Ascending aorta (tissue), 2 donors: Measurements from ENCODE around the gene PRG2. TPM values are rescaled to one million over a fixed set of nuclear protein-coding genes. Genes with fewer than 3 reads are reported as not detected.
"Not testable (repeated sequence)": the region's sequence is repeated elsewhere in the genome, so short reads cannot be mapped to it uniquely, and the experiment has no call there.

Source experiments
- DNase-seq, 2 donors: peaks; one replicate each; pipeline ENCODE4 v3.0.0-alpha.2; 2019; ENCODE audit warnings: low spot score in 2 of 2
- H3K27ac ChIP-seq, 2 donors: fragments of 200-600 bp; sonication (generic); one replicate each; pipeline ENCODE4 v1.5.1; 2016 to 2017; ENCODE audit warnings: mild to moderate bottlenecking in 1 of 2
- H3K27me3 ChIP-seq: fragments of 200-600 bp; sonication (generic); one replicate; pipeline ENCODE4 v1.5.1; 2017
- H3K36me3 ChIP-seq, 2 donors: fragments of 200-600 bp; sonication (generic); one replicate each; pipeline ENCODE4 v1.5.1; 2016
- H3K4me1 ChIP-seq, 2 donors: fragments of 200-600 bp; sonication (generic); one replicate each; pipeline ENCODE4 v1.5.1; 2016 to 2017; ENCODE audit warnings: mild to moderate bottlenecking in 1 of 2
- H3K4me3 ChIP-seq, 2 donors: fragments of 200-600 bp; sonication (generic); one replicate each; pipeline ENCODE4 v1.5.1; 2016 to 2017; ENCODE audit warnings: mild to moderate bottlenecking in 1 of 2
- H3K9me3 ChIP-seq, 2 donors: fragments of 200-600 bp; sonication (generic); one replicate each; pipeline ENCODE4 v1.5.1; 2016
- CTCF ChIP-seq, 3 experiments: fragments of 200-600 bp in 2 of 3; fragments of 450-650 bp in 1 of 3; sonication (generic) in 2 of 3; IDR thresholded peaks; one replicate each; pipeline ENCODE4 v1.5.1; 2016 to 2019; ENCODE audit warnings: antibody characterized with exemption in 3 of 3, mild to moderate bottlenecking in 1 of 3, moderate library complexity in 1 of 3
- intact Hi-C: fragments of 100-400 bp; cut with DNase I; formaldehyde crosslinking; loops from one replicate; pipeline ENCODE4 v1.15.1; 2023
- total RNA-seq: library from RNA; depleted of rRNA; stranded (reverse); fragments of >200 nt; gene quantifications from one replicate; pipeline ENCODE4 v1.1.0, GENCODE V29; 2016

PRG2 gene
- total RNA-seq, 1 donor from 2014 or later = not detected

- Histone ChIP-seq H3K36me3 (no peaks in the 10 kb centered on the region), H3K4me1 (peaks cover 5 to 10% of the 10 kb centered on the region in 2 donors), H3K4me3 (no peak overlapping the region), H3K9me3 (no peaks in the 10 kb centered on the region), H3K27me3 (no peaks in the 10 kb centered on the region), H3K27ac (no peak overlapping the region)
- no peak for DNase-seq
- intact Hi-C loops = loop anchor here (5.0 kb wide), 1 partner anchor 308 kb away; the partner anchor contains the start of gene YPEL4
- TF ChIP-seq CTCF (IDR thresholded peaks at IDR 0.05) = no peak
These were observed 51.1 kb downstream of the PRG2 start for GRCh38 chr11:57339328-57339727.

- DNase-seq = no peak
- intact Hi-C loops = loop anchor here (5.0 kb wide), 1 partner anchor 309 kb away; the partner anchor contains the start of gene YPEL4
These were observed 52.3 kb downstream of the PRG2 start, which contains the start of gene P2RX3 for GRCh38 chr11:57338142-57338541. Gene P2RX3, plus strand, starts transcription at chr11:57338352. Its CDS starts 199 bp downstream, at chr11:57338551.

GRCh38 chr11:57336856-57337255, 53.6 kb downstream of the PRG2 start:
- H3K36me3 ChIP-seq = peaks cover 7 to 16% of the 10 kb centered on the region in 2 donors
- not testable (repeated sequence) for DNase-seq, H3K4me3 ChIP-seq, H3K27ac ChIP-seq, H3K9me3 ChIP-seq, H3K27me3 ChIP-seq
- intact Hi-C loops = loop anchor here (5.0 kb wide), 1 partner anchor 310 kb away; the partner anchor contains the start of gene YPEL4
- H3K4me1 ChIP-seq = peaks cover 5 to 12% of the 10 kb centered on the region in 2 donors

More at GRCh38 chr11:57338142-57338541, 52.3 kb downstream of the PRG2 start, which contains the start of gene P2RX3:
- Histone ChIP-seq H3K4me1 (peaks cover 5 to 12% of the 10 kb centered on the region in 2 donors), H3K9me3 (no peaks in the 10 kb centered on the region), H3K4me3 (no peak within 1 kb of the TSS), H3K36me3 (peaks cover 0 to 3% of the 10 kb centered on the region in 2 donors), H3K27ac (no peak within 1 kb of the TSS), H3K27me3 (no peaks in the 10 kb centered on the region)
- TF ChIP-seq CTCF (IDR thresholded peaks at IDR 0.05) = no peak

Other genes with a start within 250 kb of the PRG2 start
- gene LRRC55, start 208.7 kb downstream of the PRG2 start, total RNA-seq = not detected
- gene APLNR, start 153.4 kb downstream of the PRG2 start, total RNA-seq = 15.1 TPM
- 131 TPM for gene TNKS1BP1, start 65.7 kb downstream of the PRG2 start, total RNA-seq
- 110 TPM for gene SSRP1, start 54.8 kb downstream of the PRG2 start, total RNA-seq
- not detected for gene P2RX3, start 52.3 kb downstream of the PRG2 start, total RNA-seq
- not detected for gene PRG3, start 9.5 kb downstream of the PRG2 start, total RNA-seq
- 211 TPM for gene SLC43A3, start 36.5 kb upstream of the PRG2 start, total RNA-seq
- gene RTN4RL2, start 69.9 kb upstream of the PRG2 start, total RNA-seq = 0.64 TPM
- gene SLC43A1, start 125.1 kb upstream of the PRG2 start, total RNA-seq = 18.4 TPM
- not detected for gene TIMM10, start 140.1 kb upstream of the PRG2 start, total RNA-seq
- not detected for gene SMTNL1, start 146.9 kb upstream of the PRG2 start, total RNA-seq
- 44.9 TPM for gene UBE2L6, start 177.0 kb upstream of the PRG2 start, total RNA-seq
- gene SERPING1, start 207.0 kb upstream of the PRG2 start, total RNA-seq = 607 TPM